T-helper 17 cell (primary cell): Measurements from ENCODE around the gene HAUS8. TPM values are rescaled to one million over a fixed set of nuclear protein-coding genes. Genes with fewer than 3 reads are reported as not detected.

Experiments
- ATAC-seq: fragments of 150-1000 bp; cut with Tn5 transposase; 2 replicates; pipeline ENCODE4 v1.10.0; 2021; ENCODE audit warnings: mild to moderate bottlenecking, moderate library complexity
- DNase-seq, 3 donors: peaks; one replicate each; pipeline versions ENCODE4 v3.0.0 to v3.0.0-alpha.2; 2020 to 2021
- H3K9me3 ChIP-seq: one replicate; pipeline ENCODE4 v1.7.0; 2013; ENCODE audit warnings: low read length, mild to moderate bottlenecking; ENCODE audit not compliant: control insufficient read depth, poor library complexity, severe bottlenecking
- H3K27ac Mint-ChIP-seq: one replicate; pipeline ENCODE4 v1.8.0; 2022; ENCODE audit warnings: mild to moderate bottlenecking, moderate library complexity, mixed read lengths
- H3K27me3 Mint-ChIP-seq: one replicate; pipeline ENCODE4 v1.8.0; 2022; ENCODE audit warnings: mixed read lengths
- H3K36me3 Mint-ChIP-seq: one replicate; pipeline ENCODE4 v1.8.0; 2022; ENCODE audit warnings: low read depth, mixed read lengths
- H3K4me1 Mint-ChIP-seq: one replicate; pipeline ENCODE4 v1.8.0; 2022; ENCODE audit warnings: mild to moderate bottlenecking, mixed read lengths
- H3K4me3 Mint-ChIP-seq: one replicate; pipeline ENCODE4 v1.8.0; 2022; ENCODE audit warnings: mild to moderate bottlenecking, moderate library complexity, mixed read lengths
- total RNA-seq, 4 donors: library from RNA in 2 of 4; stranded (reverse) in 2 of 4; gene quantifications; one replicate each; pipeline ENCODE4 v1.2.3 and lab custom pipeline; 2022 to 2026

Gene HAUS8, protein sequence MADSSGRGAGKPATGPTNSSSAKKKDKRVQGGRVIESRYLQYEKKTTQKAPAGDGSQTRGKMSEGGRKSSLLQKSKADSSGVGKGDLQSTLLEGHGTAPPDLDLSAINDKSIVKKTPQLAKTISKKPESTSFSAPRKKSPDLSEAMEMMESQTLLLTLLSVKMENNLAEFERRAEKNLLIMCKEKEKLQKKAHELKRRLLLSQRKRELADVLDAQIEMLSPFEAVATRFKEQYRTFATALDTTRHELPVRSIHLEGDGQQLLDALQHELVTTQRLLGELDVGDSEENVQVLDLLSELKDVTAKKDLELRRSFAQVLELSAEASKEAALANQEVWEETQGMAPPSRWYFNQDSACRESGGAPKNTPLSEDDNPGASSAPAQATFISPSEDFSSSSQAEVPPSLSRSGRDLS
- total RNA-seq (10 to 100 TPM; 18.4 to 26.2 TPM), total RNA-seq (lab: John Stamatoyannopoulos, UW) (15.1 to 15.4 reads per million in 2 donors)

- DNase-seq: peak; percentile 99 to 100 (median 99)
- Mint-ChIP-seq H3K4me3 (peak within 1 kb of the TSS; percentile 99), H3K36me3 (peaks cover 3% of the 10 kb centered on the region), H3K4me1 (peaks cover 50% of the 10 kb centered on the region), H3K27me3 (no peaks in the 10 kb centered on the region), H3K27ac (peak within 1 kb of the TSS; percentile 95)
- no peaks in the 10 kb centered on the region for H3K9me3 ChIP-seq
- peak; percentile 94 for ATAC-seq
Observed at GRCh38 chr19:17075035-17075863, at the start of gene HAUS8, which contains the start of gene MYO9B. Gene HAUS8, minus strand, starts transcription at chr19:17075452. Its CDS starts 30 bp downstream, at chr19:17075422. Gene MYO9B, plus strand, starts transcription at chr19:17075777. Its CDS starts 25,941 bp downstream, at chr19:17101718.

GRCh38 chr19:17124025-17124424 is 48.8 kb upstream of the HAUS8 start:
- H3K27me3 Mint-ChIP-seq: no peaks in the 10 kb centered on the region
- H3K27ac Mint-ChIP-seq: peak overlapping the region; percentile 98
- H3K4me1 Mint-ChIP-seq: peaks cover 22% of the 10 kb centered on the region
- DNase-seq (no peak), ATAC-seq (no peak)
- H3K4me3 Mint-ChIP-seq: no peak overlapping the region
- no peaks in the 10 kb centered on the region for H3K9me3 ChIP-seq
- H3K36me3 Mint-ChIP-seq: peaks cover 2% of the 10 kb centered on the region

- H3K9me3 ChIP-seq: no peaks in the 10 kb centered on the region
- DNase-seq (no peak), ATAC-seq (no peak)
- Mint-ChIP-seq H3K36me3 (peaks cover 2% of the 10 kb centered on the region), H3K27ac (no peak overlapping the region), H3K27me3 (no peaks in the 10 kb centered on the region), H3K4me3 (no peak overlapping the region), H3K4me1 (peaks cover 22% of the 10 kb centered on the region)
Observed at GRCh38 chr19:17123041-17123440, 47.8 kb upstream of the HAUS8 start.

GRCh38 chr19:17121736-17122293 is 46.6 kb upstream of the HAUS8 start:
- no peaks in the 10 kb centered on the region for H3K9me3 ChIP-seq
- ATAC-seq (no peak), DNase-seq (no peak)
- Mint-ChIP-seq H3K4me1 (peaks cover 22% of the 10 kb centered on the region), H3K4me3 (no peak overlapping the region), H3K27ac (no peak overlapping the region), H3K36me3 (peaks cover 2% of the 10 kb centered on the region), H3K27me3 (no peaks in the 10 kb centered on the region)

GRCh38 chr19:17118957-17119356 is 43.7 kb upstream of the HAUS8 start:
- ATAC-seq: no peak
- H3K9me3 ChIP-seq: no peaks in the 10 kb centered on the region
- Mint-ChIP-seq H3K27me3 (no peaks in the 10 kb centered on the region), H3K27ac (no peak overlapping the region), H3K4me1 (peaks cover 7% of the 10 kb centered on the region), H3K36me3 (peaks cover 3% of the 10 kb centered on the region), H3K4me3 (no peak overlapping the region)
- DNase-seq: no peak

DNA sequence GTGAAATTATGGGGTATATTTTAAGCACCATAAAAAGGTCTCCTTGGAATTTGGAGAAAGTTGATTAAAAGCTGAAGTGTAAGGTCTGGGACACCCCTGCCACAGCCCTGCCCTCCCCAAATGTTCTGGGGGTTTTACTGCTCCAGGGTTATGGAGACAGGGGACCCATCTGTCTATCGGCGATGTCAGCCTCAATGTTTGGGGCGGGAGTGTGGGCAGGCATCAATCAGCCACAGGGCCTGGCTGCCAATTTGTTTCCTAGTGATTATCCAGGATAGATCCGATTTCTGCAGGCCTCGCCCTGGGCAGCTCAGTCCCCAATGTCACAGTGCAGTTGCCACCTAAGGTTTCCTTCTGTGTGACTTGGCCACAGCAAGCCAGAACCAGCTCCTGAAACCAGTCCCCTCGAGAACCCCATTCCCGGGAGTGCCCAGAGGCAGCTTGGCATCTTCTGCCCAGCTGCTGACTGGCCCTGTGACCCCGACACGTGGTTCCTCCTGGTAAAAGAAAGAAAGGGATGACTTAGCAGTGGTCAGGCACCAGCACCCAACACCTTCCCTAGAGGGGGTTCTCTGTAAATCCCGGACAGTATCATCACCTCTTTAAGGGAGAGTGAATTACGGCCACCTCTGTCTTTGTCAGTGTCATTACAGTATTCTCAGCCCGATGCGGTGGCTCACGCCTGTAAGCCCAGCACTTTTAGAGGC is 41.9 kb upstream of the HAUS8 start:
- no peak for DNase-seq
- Mint-ChIP-seq H3K4me3 (no peak overlapping the region), H3K36me3 (peaks cover 6% of the 10 kb centered on the region), H3K27me3 (no peaks in the 10 kb centered on the region), H3K4me1 (peaks cover 12% of the 10 kb centered on the region), H3K27ac (peak overlapping the region; percentile 21)
- no peak for ATAC-seq
- H3K9me3 ChIP-seq: no peaks in the 10 kb centered on the region

DNA sequence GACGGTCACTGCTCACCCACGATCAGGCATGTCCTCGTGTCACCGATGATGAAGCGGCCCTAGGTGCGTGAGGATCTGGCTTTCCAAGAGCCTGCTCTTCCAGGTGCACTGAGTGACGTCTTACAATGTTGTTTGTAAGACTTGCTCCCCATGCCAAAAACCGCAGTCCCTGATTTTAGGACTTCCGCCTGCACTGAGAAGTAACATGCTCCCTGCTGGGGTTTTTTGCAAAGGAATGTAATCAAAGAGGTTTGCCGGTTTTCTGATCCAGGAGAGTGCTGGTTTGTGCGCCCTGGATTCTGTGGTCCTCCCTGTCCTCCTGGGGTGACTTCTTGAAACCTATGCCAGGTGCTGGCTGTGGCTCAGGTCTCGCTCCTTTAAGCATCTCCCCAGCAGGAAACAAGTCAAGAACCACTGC is 39.2 kb upstream of the HAUS8 start:
- Mint-ChIP-seq H3K27ac (no peak overlapping the region), H3K36me3 (peaks cover 7% of the 10 kb centered on the region), H3K4me1 (peaks cover 17% of the 10 kb centered on the region), H3K4me3 (no peak overlapping the region), H3K27me3 (no peaks in the 10 kb centered on the region)
- ATAC-seq: no peak
- no peak for DNase-seq
- H3K9me3 ChIP-seq: no peaks in the 10 kb centered on the region

DNA sequence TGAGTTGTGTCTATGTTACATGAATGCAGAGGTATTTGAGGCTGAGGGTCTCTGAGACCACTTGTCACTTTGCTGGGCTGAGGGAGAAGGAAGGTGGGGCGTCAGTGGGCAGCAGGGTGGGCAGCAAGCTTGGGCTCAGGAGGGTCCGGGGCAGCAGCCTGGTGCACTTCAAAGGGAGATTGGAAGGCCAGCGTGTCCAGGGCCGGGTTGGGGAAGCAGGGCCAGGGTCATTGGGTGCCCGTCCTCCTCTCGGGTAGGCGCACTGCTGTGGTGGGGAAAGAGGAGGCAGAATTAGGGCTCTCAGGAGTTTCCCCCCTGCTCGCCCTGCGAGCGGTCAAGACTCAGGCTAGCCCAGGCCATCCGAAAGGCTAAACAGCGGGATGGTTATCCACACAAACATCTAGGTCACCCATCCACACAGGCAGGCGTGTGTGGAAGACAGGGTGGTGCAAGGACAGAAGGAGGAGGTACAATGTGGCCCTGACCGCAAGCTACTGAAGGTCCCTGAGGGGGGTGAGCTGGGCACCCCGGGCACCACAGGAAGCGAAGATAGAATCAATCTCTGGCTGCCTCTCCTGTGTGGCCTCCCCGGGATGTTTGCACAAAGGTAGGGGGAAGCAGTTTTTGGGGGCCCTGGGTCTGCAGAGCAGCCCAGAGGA is 38.0 kb upstream of the HAUS8 start:
- DNase-seq: no peak
- H3K27ac Mint-ChIP-seq: peak overlapping the region; percentile 51
- H3K36me3 Mint-ChIP-seq: peaks cover 7% of the 10 kb centered on the region

DNA sequence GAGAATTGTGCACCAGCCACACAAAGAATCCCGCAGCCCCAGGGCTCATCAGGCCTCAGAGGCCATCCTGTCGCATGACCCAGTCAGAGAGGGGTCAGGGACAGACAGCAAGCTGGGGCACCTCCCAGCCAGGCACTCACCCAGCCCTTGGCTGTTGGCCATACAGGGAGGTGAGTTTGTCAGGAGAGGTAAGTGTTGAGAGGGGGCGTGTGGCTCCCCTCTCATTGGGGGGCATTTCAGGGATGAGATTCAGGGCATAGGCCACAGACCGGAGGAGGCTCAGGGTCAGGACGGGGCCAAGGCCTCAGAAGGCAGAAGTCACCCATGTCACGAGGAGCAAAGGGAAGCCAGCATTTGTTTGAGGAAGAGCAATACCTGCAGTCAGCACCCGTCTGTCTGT is 37.4 kb upstream of the HAUS8 start:
- H3K9me3 ChIP-seq: no peaks in the 10 kb centered on the region
- Mint-ChIP-seq H3K4me1 (peaks cover 21% of the 10 kb centered on the region), H3K27ac (peak overlapping the region; percentile 51), H3K4me3 (no peak overlapping the region), H3K27me3 (no peaks in the 10 kb centered on the region), H3K36me3 (peaks cover 7% of the 10 kb centered on the region)
- ATAC-seq: no peak
- no peak for DNase-seq

More for the DNA sequence above, 38.0 kb upstream of the HAUS8 start:
- no peak for ATAC-seq
- H3K9me3 ChIP-seq: no peaks in the 10 kb centered on the region
- peak overlapping the region; percentile 21 for H3K4me3 Mint-ChIP-seq
- peaks cover 19% of the 10 kb centered on the region for H3K4me1 Mint-ChIP-seq
- no peaks in the 10 kb centered on the region for H3K27me3 Mint-ChIP-seq

DNA sequence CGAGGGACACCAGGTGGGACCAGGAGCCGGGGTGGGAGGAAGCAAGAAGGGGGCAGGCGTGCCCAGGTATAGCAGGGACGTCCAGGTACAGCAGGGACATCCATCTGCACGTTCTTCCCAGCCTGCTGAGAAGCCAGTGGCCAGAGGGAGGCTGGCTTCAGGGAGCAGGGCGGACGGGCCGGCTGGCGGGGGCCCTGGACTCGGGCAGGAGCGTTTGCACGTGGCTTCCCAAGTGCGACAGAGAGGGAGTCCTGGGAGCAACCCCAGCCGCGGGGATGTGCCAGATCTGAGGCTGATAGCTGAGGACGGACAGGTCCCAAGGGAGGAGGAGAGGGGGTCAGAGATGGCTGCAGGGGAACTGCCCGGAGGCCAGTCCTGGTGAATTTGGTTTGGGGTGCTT is 37.0 kb upstream of the HAUS8 start:
- H3K27ac Mint-ChIP-seq: no peak overlapping the region
- DNase-seq: no peak
- H3K9me3 ChIP-seq: no peaks in the 10 kb centered on the region
- H3K4me1 Mint-ChIP-seq: peaks cover 23% of the 10 kb centered on the region
- H3K36me3 Mint-ChIP-seq: peaks cover 7% of the 10 kb centered on the region
- ATAC-seq: no peak
- no peak overlapping the region for H3K4me3 Mint-ChIP-seq
- no peaks in the 10 kb centered on the region for H3K27me3 Mint-ChIP-seq

GRCh38 chr19:17111766-17112165 is 36.5 kb upstream of the HAUS8 start:
- H3K36me3 Mint-ChIP-seq: peaks cover 7% of the 10 kb centered on the region
- H3K9me3 ChIP-seq: no peaks in the 10 kb centered on the region
- no peak for DNase-seq
- H3K27ac Mint-ChIP-seq: no peak overlapping the region
- no peaks in the 10 kb centered on the region for H3K27me3 Mint-ChIP-seq
- peaks cover 23% of the 10 kb centered on the region for H3K4me1 Mint-ChIP-seq
- H3K4me3 Mint-ChIP-seq: no peak overlapping the region
- no peak for ATAC-seq

- ATAC-seq (no peak), DNase-seq (no peak)
- Mint-ChIP-seq H3K4me3 (no peak overlapping the region), H3K27ac (peak overlapping the region; percentile 74), H3K36me3 (peaks cover 5% of the 10 kb centered on the region), H3K4me1 (peaks cover 26% of the 10 kb centered on the region), H3K27me3 (no peaks in the 10 kb centered on the region)
- H3K9me3 ChIP-seq: no peaks in the 10 kb centered on the region
Observed at GRCh38 chr19:17110599-17110966, 35.3 kb upstream of the HAUS8 start.
